Glutamatergic neuron (in vitro differentiated cells): ENCODE results near the gene PMF1. TPM values are rescaled to one million over a fixed set of nuclear protein-coding genes. Genes with fewer than 3 reads are reported as not detected.

Experiments
- DNase-seq: peaks from one replicate; pipeline ENCODE4 v3.0.0; 2022
- H3K27ac Mint-ChIP-seq: one replicate; pipeline ENCODE4 v1.8.0; 2020; ENCODE audit warnings: mild to moderate bottlenecking, mixed read lengths, inconsistent platforms; ENCODE audit not compliant: unreplicated experiment
- H3K27me3 Mint-ChIP-seq: one replicate; pipeline ENCODE4 v1.8.0; 2020; ENCODE audit warnings: mild to moderate bottlenecking, moderate library complexity, mixed read lengths, inconsistent platforms; ENCODE audit not compliant: unreplicated experiment
- H3K36me3 Mint-ChIP-seq: one replicate; pipeline ENCODE4 v1.8.0; 2020; ENCODE audit warnings: mild to moderate bottlenecking, mixed read lengths, inconsistent platforms; ENCODE audit not compliant: unreplicated experiment
- H3K4me1 Mint-ChIP-seq: one replicate; pipeline ENCODE4 v1.8.0; 2020; ENCODE audit warnings: mild to moderate bottlenecking, low read depth, mixed read lengths, inconsistent platforms; ENCODE audit not compliant: unreplicated experiment
- H3K4me3 Mint-ChIP-seq: one replicate; pipeline ENCODE4 v1.8.0; 2020; ENCODE audit warnings: mild to moderate bottlenecking, mixed read lengths, inconsistent platforms; ENCODE audit not compliant: unreplicated experiment
- H3K9me3 Mint-ChIP-seq: one replicate; pipeline ENCODE4 v1.8.0; 2020; ENCODE audit warnings: mild to moderate bottlenecking, moderate library complexity, mixed read lengths, inconsistent platforms; ENCODE audit not compliant: unreplicated experiment
- CTCF ChIP-seq: fragments of 200-600 bp; sonication (generic); IDR thresholded peaks from one replicate; pipeline ENCODE4 v1.5.0; 2021; ENCODE audit not compliant: partially characterized antibody, unreplicated experiment
- total RNA-seq: library from RNA; stranded (reverse); fragmentation: NEBNext Ultra II Directional; extraction: Animal tissue kit (Norgen Biotek cat#: 25700); gene quantifications from one replicate; pipeline ENCODE4 v1.2.1, GENCODE V29; 2021; ENCODE audit not compliant: unreplicated experiment

The PMF1 gene
- total RNA-seq, 1 donor from 2014 or later, result 31.6 TPM

GRCh38 chr1:156279837-156280236, 67.0 kb downstream of the PMF1 start:
- Mint-ChIP-seq H3K9me3 (peaks cover 17% of the 10 kb centered on the region), H3K27ac (no peak overlapping the region), H3K4me1 (peaks cover 18% of the 10 kb centered on the region), H3K4me3 (no peak overlapping the region), H3K27me3 (peaks cover 2% of the 10 kb centered on the region), H3K36me3 (no peaks in the 10 kb centered on the region)
- no peak for DNase-seq
- no peak for TF ChIP-seq CTCF

- TF ChIP-seq CTCF, result no peak
- no peak for DNase-seq
- peaks cover 18% of the 10 kb centered on the region for H3K4me1 Mint-ChIP-seq
- H3K27ac Mint-ChIP-seq, result no peak overlapping the region
- H3K9me3 Mint-ChIP-seq, result peaks cover 17% of the 10 kb centered on the region
- H3K4me3 Mint-ChIP-seq, result peak overlapping the region; percentile 97
- H3K27me3 Mint-ChIP-seq, result peaks cover 3% of the 10 kb centered on the region
- no peaks in the 10 kb centered on the region for H3K36me3 Mint-ChIP-seq
These were observed 68.5 kb downstream of the PMF1 start for GRCh38 chr1:156281281-156281680.

- peaks cover 17% of the 10 kb centered on the region for H3K9me3 Mint-ChIP-seq
- peaks cover 18% of the 10 kb centered on the region for H3K4me1 Mint-ChIP-seq
- no peak for DNase-seq
- peaks cover 3% of the 10 kb centered on the region for H3K27me3 Mint-ChIP-seq
- no peak for TF ChIP-seq CTCF
- H3K27ac Mint-ChIP-seq, result peak overlapping the region; percentile 85
- H3K36me3 Mint-ChIP-seq, result no peaks in the 10 kb centered on the region
- peak overlapping the region; percentile 97 for H3K4me3 Mint-ChIP-seq
These were observed 69.1 kb downstream of the PMF1 start for GRCh38 chr1:156281693-156282478.

- TF ChIP-seq CTCF, result no peak
- H3K27ac Mint-ChIP-seq, result peak within 1 kb of the TSS; percentile 88
- peak within 1 kb of the TSS; percentile 97 for H3K4me3 Mint-ChIP-seq
- peaks cover 18% of the 10 kb centered on the region for H3K4me1 Mint-ChIP-seq
- no peaks in the 10 kb centered on the region for H3K36me3 Mint-ChIP-seq
- H3K9me3 Mint-ChIP-seq, result peaks cover 17% of the 10 kb centered on the region
- DNase-seq, result peak; percentile 96
- peaks cover 3% of the 10 kb centered on the region for H3K27me3 Mint-ChIP-seq
These were observed 69.8 kb downstream of the PMF1 start, which contains the start of gene SMG5 for GRCh38 chr1:156282479-156283222. Gene SMG5 (minus strand): TSS chr1:156282825. CDS start chr1:156282680, 145 bp downstream.

- Mint-ChIP-seq H3K9me3 (peaks cover 15% of the 10 kb centered on the region), H3K27ac (peak overlapping the region; percentile 88), H3K27me3 (peaks cover 3% of the 10 kb centered on the region), H3K4me3 (peak overlapping the region; percentile 97), H3K36me3 (no peaks in the 10 kb centered on the region), H3K4me1 (peaks cover 18% of the 10 kb centered on the region)
- no peak for DNase-seq
- TF ChIP-seq CTCF, result no peak
These were observed 70.7 kb downstream of the PMF1 start for GRCh38 chr1:156283521-156283920.
